Right ventricle myocardium inferior (tissue), 1 donor: ENCODE measurements around the gene RAP2C. TPM values are rescaled to one million over a fixed set of nuclear protein-coding genes. Genes with fewer than 3 reads are reported as not detected.

Experiments
- total RNA-seq: library from RNA; stranded (reverse); fragmentation: NEBNext Ultra II Directional; extraction: Animal tissue kit (Norgen Biotek cat#: 25700); gene quantifications from one replicate; pipeline ENCODE4 v1.2.1, GENCODE V29; 2021
- donor health status: DM: no; HTN: yes; CAD: no; lungs with severe emphysema.

Gene RAP2C
- total RNA-seq, 1 donor from 2014 or later: 17.3 TPM

Other genes with a start within 250 kb of the RAP2C start
- gene STK26, start 196.1 kb downstream of the RAP2C start, total RNA-seq: 1.1 TPM
- gene FRMD7, start 91.4 kb downstream of the RAP2C start, total RNA-seq: not detected